ENCODE results near the gene LGR6. TPM values are rescaled to one million over a fixed set of nuclear protein-coding genes. Genes with fewer than 3 reads are reported as not detected.

Gene LGR6
- total and polyA plus RNA-seq, 5 experiments from 2014 or later, result 0.25 to 6.2 (median 0.47) TPM; not detected in 2

GRCh38 chr1:202198366-202198724, 4.7 kb downstream of the LGR6 start:
- H3K4me3 Mint-ChIP-seq, result peak overlapping the region in 6 of 10 donors; percentile 3 to 59 (median 24)
- peaks cover 18 to 60% (median 44%) of the 10 kb centered on the region in 4 donors for H3K4me1 Mint-ChIP-seq

GRCh38 chr1:202199040-202199889, 5.7 kb downstream of the LGR6 start:
- H3K27me3 Mint-ChIP-seq, result peaks cover 8 to 24% (median 12%) of the 10 kb centered on the region in 5 donors
- ATAC-seq (peak; percentile 40 to 49), DNase-seq (no peak)
- H3K4me3 Mint-ChIP-seq, result peak overlapping the region in 8 of 10 donors; percentile 46 to 60 (median 53)
- H3K36me3 Mint-ChIP-seq, result no peaks in the 10 kb centered on the region
- POLR2A ChIA-PET, result no interaction called here
- H3K9me3 Mint-ChIP-seq, result no peaks in the 10 kb centered on the region
- peak overlapping the region in 4 of 10 donors; percentile 12 to 97 (median 86) for H3K27ac Mint-ChIP-seq
- peaks cover 16 to 57% (median 43%) of the 10 kb centered on the region in 4 donors for H3K4me1 Mint-ChIP-seq

More at GRCh38 chr1:202198366-202198724, 4.7 kb downstream of the LGR6 start:
- POLR2A ChIA-PET, result no interaction called here
- Mint-ChIP-seq H3K36me3 (no peaks in the 10 kb centered on the region), H3K27me3 (peaks cover 10 to 33% (median 18%) of the 10 kb centered on the region in 5 donors), H3K9me3 (no peaks in the 10 kb centered on the region), H3K27ac (peak overlapping the region in 6 of 10 donors; percentile 3 to 97 (median 18))
- DNase-seq (no peak), ATAC-seq (no peak)

GRCh38 chr1:202200112-202200548, 6.5 kb downstream of the LGR6 start:
- DNase-seq (no peak), ATAC-seq (no peak)
- POLR2A ChIA-PET, result no interaction called here
- Mint-ChIP-seq H3K4me3 (peak overlapping the region in 1 of 10 donors; percentile 34), H3K27ac (peak overlapping the region in 3 of 10 donors; percentile 12 to 85 (median 50)), H3K27me3 (peaks cover 3 to 15% (median 5%) of the 10 kb centered on the region in 5 donors), H3K4me1 (peaks cover 16 to 55% (median 43%) of the 10 kb centered on the region in 4 donors), H3K36me3 (no peaks in the 10 kb centered on the region), H3K9me3 (no peaks in the 10 kb centered on the region)

- Mint-ChIP-seq H3K9me3 (no peaks in the 10 kb centered on the region), H3K4me1 (peaks cover 16 to 55% (median 43%) of the 10 kb centered on the region in 4 donors), H3K27ac (peak overlapping the region in 4 of 10 donors; percentile 50 to 92 (median 66)), H3K36me3 (no peaks in the 10 kb centered on the region), H3K4me3 (peak overlapping the region in 1 of 10 donors; percentile 67), H3K27me3 (peaks cover 0 to 10% (median 2%) of the 10 kb centered on the region in 5 donors)
- POLR2A ChIA-PET, result no interaction called here
- DNase-seq, result no peak
- ATAC-seq, result no peak
Measured at GRCh38 chr1:202200669-202201068, 7.1 kb downstream of the LGR6 start.

- Mint-ChIP-seq H3K36me3 (no peaks in the 10 kb centered on the region), H3K9me3 (no peaks in the 10 kb centered on the region), H3K4me3 (peak overlapping the region in 2 of 10 donors; percentile 34 to 67), H3K27ac (peak overlapping the region in 5 of 10 donors; percentile 20 to 92 (median 62)), H3K4me1 (peaks cover 16 to 55% (median 43%) of the 10 kb centered on the region in 4 donors), H3K27me3 (peaks cover 0 to 7% (median 2%) of the 10 kb centered on the region in 5 donors)
- POLR2A ChIA-PET, result no interaction called here
- ATAC-seq (no peak), DNase-seq (no peak)
Measured at GRCh38 chr1:202201266-202201665, 7.7 kb downstream of the LGR6 start.

GRCh38 chr1:202201971-202202370, 8.4 kb downstream of the LGR6 start:
- Mint-ChIP-seq H3K27ac (peak overlapping the region in 3 of 10 donors; percentile 17 to 92 (median 62)), H3K4me3 (no peak overlapping the region), H3K9me3 (no peaks in the 10 kb centered on the region), H3K36me3 (no peaks in the 10 kb centered on the region), H3K4me1 (peaks cover 16 to 49% (median 43%) of the 10 kb centered on the region in 4 donors), H3K27me3 (peaks cover 0 to 3% (median 0%) of the 10 kb centered on the region in 5 donors)
- no peak for ATAC-seq
- POLR2A ChIA-PET, result no interaction called here
- no peak for DNase-seq

GRCh38 chr1:202202500-202203168, 9.0 kb downstream of the LGR6 start:
- ATAC-seq (no peak), DNase-seq (no peak)
- H3K36me3 Mint-ChIP-seq, result no peaks in the 10 kb centered on the region
- POLR2A ChIA-PET, result no interaction called here
- no peaks in the 10 kb centered on the region for H3K9me3 Mint-ChIP-seq
- H3K4me3 Mint-ChIP-seq, result no peak overlapping the region
- peaks cover 0 to 3% (median 0%) of the 10 kb centered on the region in 5 donors for H3K27me3 Mint-ChIP-seq
- no peak overlapping the region for H3K27ac Mint-ChIP-seq
- H3K4me1 Mint-ChIP-seq, result peaks cover 16 to 44% (median 39%) of the 10 kb centered on the region in 4 donors

- Mint-ChIP-seq H3K4me1 (peaks cover 13 to 36% (median 31%) of the 10 kb centered on the region in 4 donors), H3K27me3 (peaks cover 0 to 3% (median 2%) of the 10 kb centered on the region in 5 donors), H3K9me3 (no peaks in the 10 kb centered on the region), H3K36me3 (no peaks in the 10 kb centered on the region), H3K4me3 (no peak overlapping the region), H3K27ac (peak overlapping the region in 3 of 10 donors; percentile 21 to 57 (median 55))
- ATAC-seq, result peak in 1 of 2 donors; percentile 51
- DNase-seq, result no peak
- POLR2A ChIA-PET, result no interaction called here
Measured at GRCh38 chr1:202203238-202204039, 9.8 kb downstream of the LGR6 start.

GRCh38 chr1:202204065-202204464, 10.5 kb downstream of the LGR6 start:
- ATAC-seq, result no peak
- no peak overlapping the region for H3K27ac Mint-ChIP-seq
- H3K9me3 Mint-ChIP-seq, result no peaks in the 10 kb centered on the region
- H3K4me1 Mint-ChIP-seq, result peaks cover 10 to 30% (median 25%) of the 10 kb centered on the region in 4 donors
- H3K36me3 Mint-ChIP-seq, result no peaks in the 10 kb centered on the region
- POLR2A ChIA-PET, result no interaction called here
- peaks cover 0 to 3% (median 2%) of the 10 kb centered on the region in 5 donors for H3K27me3 Mint-ChIP-seq
- H3K4me3 Mint-ChIP-seq, result no peak overlapping the region
- no peak for DNase-seq

GRCh38 chr1:202205523-202206190, 12.1 kb downstream of the LGR6 start:
- ATAC-seq (no peak), DNase-seq (no peak)
- no peaks in the 10 kb centered on the region for H3K9me3 Mint-ChIP-seq
- H3K36me3 Mint-ChIP-seq, result no peaks in the 10 kb centered on the region
- POLR2A ChIA-PET, result no interaction called here
- no peak overlapping the region for H3K4me3 Mint-ChIP-seq
- no peak overlapping the region for H3K27ac Mint-ChIP-seq
- peaks cover 2 to 10% (median 5%) of the 10 kb centered on the region in 5 donors for H3K27me3 Mint-ChIP-seq
- peaks cover 8 to 16% (median 13%) of the 10 kb centered on the region in 4 donors for H3K4me1 Mint-ChIP-seq

GRCh38 chr1:202207292-202207691, 13.7 kb downstream of the LGR6 start:
- Mint-ChIP-seq H3K27ac (no peak overlapping the region), H3K27me3 (peaks cover 9 to 24% (median 17%) of the 10 kb centered on the region in 5 donors)
- no peak for ATAC-seq

More at GRCh38 chr1:202207292-202207691, 13.7 kb downstream of the LGR6 start:
- POLR2A ChIA-PET, result no interaction called here
- no peak overlapping the region for H3K4me3 Mint-ChIP-seq
- DNase-seq, result no peak
- H3K36me3 Mint-ChIP-seq, result no peaks in the 10 kb centered on the region
- H3K9me3 Mint-ChIP-seq, result no peaks in the 10 kb centered on the region
- H3K4me1 Mint-ChIP-seq, result peaks cover 0 to 5% (median 2%) of the 10 kb centered on the region in 4 donors
